HG03097 (cell line): ENCODE measurements around the gene MAGI3.
"Not testable (repeated sequence)": the region's sequence is repeated elsewhere in the genome, so short reads cannot be mapped to it uniquely, and the experiment has no call there.

Experiments used
- ATAC-seq: cut with Tn5 transposase; IDR thresholded peaks from one replicate; pipeline ENCODE4 v1.9.1; 2021; ENCODE audit not compliant: unreplicated experiment, low FRiP score

MAGI3 gene

GRCh38 chr1:113438505-113439276 lies 48.4 kb downstream of the MAGI3 start:
- ATAC-seq, result no peak

- ATAC-seq, result no peak
These were observed 49.0 kb downstream of the MAGI3 start for GRCh38 chr1:113439277-113439670.

- ATAC-seq, result no peak
These were observed 51.8 kb downstream of the MAGI3 start for GRCh38 chr1:113442131-113442530.

- no peak for ATAC-seq
These were observed 54.5 kb downstream of the MAGI3 start for GRCh38 chr1:113444857-113445256.

GRCh38 chr1:113451710-113452109 lies 61.4 kb downstream of the MAGI3 start:
- ATAC-seq, result no peak

- ATAC-seq, result no peak
These were observed 62.8 kb downstream of the MAGI3 start for GRCh38 chr1:113452921-113453770.

- no peak for ATAC-seq
These were observed 63.4 kb downstream of the MAGI3 start for GRCh38 chr1:113453771-113454083.

- ATAC-seq, result no peak
These were observed 65.1 kb downstream of the MAGI3 start for GRCh38 chr1:113455374-113455773.

- no peak for ATAC-seq
These were observed 66.7 kb downstream of the MAGI3 start for GRCh38 chr1:113456967-113457366.

- no peak for ATAC-seq
These were observed 69.0 kb downstream of the MAGI3 start for GRCh38 chr1:113459279-113459678.

- ATAC-seq, result no peak
These were observed 77.7 kb downstream of the MAGI3 start for GRCh38 chr1:113467991-113468390.

- ATAC-seq, result not testable (repeated sequence)
These were observed 88.3 kb downstream of the MAGI3 start for GRCh38 chr1:113478427-113479195.

- ATAC-seq, result no peak
These were observed 89.7 kb downstream of the MAGI3 start for GRCh38 chr1:113479713-113480676.

GRCh38 chr1:113485131-113485530 lies 94.8 kb downstream of the MAGI3 start:
- not testable (repeated sequence) for ATAC-seq

GRCh38 chr1:113488576-113489177 lies 98.4 kb downstream of the MAGI3 start:
- no peak for ATAC-seq

- no peak for ATAC-seq
These were observed 100.1 kb downstream of the MAGI3 start for GRCh38 chr1:113490384-113490783.

- ATAC-seq, result no peak
These were observed 103.2 kb downstream of the MAGI3 start for GRCh38 chr1:113493533-113493932.

GRCh38 chr1:113505357-113505756 lies 115.0 kb downstream of the MAGI3 start:
- ATAC-seq, result no peak

GRCh38 chr1:113507552-113508214 lies 117.4 kb downstream of the MAGI3 start:
- no peak for ATAC-seq
